VCaP (cell line): Measurements from ENCODE around the gene ADAM29.
"Not testable (repeated sequence)": the region's sequence is repeated elsewhere in the genome, so short reads cannot be mapped to it uniquely, and the experiment has no call there.

ENCODE experiments used
- H3K27ac ChIP-seq: fragments of 450-650 bp; 2 replicates; pipeline ENCODE4 v1.5.1; 2017
- TF ChIP-seq, protein P1 (sequence below): fragments of 450-650 bp; conservative IDR thresholded peaks from 2 replicates; pipeline ENCODE4 v1.5.1; 2017; ENCODE audit warnings: mild to moderate bottlenecking, moderate library complexity

Gene ADAM29

DNA sequence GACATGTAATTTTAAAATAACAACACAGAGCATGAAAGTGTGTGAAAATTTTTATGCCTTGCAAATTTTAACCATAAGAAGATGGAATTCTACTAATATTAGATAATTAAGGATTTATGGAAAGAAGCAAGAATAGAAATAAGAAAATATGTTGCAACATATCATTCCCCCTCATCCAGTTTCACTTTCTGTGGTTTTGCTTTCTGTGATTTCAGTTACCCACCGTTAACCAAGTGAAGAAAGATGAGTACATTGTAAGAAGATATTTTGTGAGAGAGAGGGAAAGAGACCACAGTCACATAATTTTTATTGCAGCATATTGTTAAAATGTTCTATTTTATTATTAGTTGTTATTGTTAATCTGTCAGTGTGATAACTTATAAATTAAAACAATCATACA is 77.9 kb downstream of the ADAM29 start:
- no peak overlapping the region for H3K27ac ChIP-seq
- TF ChIP-seq, protein P1, sequence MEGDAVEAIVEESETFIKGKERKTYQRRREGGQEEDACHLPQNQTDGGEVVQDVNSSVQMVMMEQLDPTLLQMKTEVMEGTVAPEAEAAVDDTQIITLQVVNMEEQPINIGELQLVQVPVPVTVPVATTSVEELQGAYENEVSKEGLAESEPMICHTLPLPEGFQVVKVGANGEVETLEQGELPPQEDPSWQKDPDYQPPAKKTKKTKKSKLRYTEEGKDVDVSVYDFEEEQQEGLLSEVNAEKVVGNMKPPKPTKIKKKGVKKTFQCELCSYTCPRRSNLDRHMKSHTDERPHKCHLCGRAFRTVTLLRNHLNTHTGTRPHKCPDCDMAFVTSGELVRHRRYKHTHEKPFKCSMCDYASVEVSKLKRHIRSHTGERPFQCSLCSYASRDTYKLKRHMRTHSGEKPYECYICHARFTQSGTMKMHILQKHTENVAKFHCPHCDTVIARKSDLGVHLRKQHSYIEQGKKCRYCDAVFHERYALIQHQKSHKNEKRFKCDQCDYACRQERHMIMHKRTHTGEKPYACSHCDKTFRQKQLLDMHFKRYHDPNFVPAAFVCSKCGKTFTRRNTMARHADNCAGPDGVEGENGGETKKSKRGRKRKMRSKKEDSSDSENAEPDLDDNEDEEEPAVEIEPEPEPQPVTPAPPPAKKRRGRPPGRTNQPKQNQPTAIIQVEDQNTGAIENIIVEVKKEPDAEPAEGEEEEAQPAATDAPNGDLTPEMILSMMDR = no peak

DNA sequence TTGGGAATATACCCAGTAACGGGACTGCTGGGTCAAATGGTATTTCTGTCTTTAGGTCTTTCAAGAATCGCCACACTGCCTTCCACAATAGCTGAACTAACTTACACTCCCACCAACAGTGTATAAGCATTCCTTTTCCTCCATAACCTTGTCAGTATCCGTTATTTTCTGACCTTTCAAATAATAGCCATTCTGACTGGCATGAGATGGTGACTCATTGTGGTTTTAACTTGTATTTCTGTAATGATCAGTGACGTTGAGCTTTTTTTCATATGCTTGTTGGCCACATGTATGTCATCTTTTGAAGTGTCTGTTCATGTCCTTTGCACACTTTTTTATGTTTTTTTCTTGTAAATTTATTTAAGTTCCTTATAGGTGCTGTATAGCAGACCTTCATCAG is 81.2 kb downstream of the ADAM29 start:
- TF ChIP-seq, protein P1 = no peak
- no peak overlapping the region for H3K27ac ChIP-seq

DNA sequence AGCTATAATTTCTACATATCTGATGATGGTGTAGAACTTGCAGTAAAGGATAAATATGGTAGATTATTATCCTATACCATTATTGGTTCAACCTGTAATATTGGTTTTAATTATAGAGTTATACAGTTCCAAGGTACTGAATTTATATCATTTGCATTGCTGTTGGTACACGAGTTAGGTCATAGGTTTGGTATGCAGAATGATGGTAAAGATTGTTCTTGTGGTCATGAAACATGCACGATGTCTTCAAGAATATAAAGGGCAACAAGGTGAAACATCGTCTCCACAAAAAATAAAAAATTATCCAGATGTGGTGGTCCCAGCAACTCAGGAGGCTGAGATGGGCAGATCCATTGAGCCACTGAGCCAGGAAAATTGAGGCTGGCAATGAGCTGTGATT is 99.6 kb downstream of the ADAM29 start:
- TF ChIP-seq, protein P1 = no peak
- no peak overlapping the region for H3K27ac ChIP-seq

DNA sequence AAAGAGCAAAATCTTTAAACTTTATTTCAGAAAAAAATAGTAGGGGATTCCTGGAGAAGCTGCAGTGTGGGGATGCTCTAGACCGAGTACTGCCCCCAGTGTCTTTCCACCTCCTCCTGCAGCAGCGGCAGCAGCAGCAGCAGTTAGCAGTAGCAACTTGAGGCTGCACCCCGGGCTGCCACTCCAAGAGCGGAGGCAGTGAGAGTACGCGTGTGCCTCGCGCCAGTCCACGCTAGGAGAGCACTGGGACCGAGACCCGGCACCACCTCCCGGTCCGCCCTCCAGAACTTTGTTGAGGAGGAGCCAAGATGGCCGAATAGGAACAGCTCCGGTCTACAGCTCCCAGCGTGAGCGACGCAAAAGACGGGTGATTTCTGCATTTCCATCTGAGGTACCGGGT is 101.3 kb downstream of the ADAM29 start:
- H3K27ac ChIP-seq = not testable (repeated sequence)
